ENCODE results near the gene RHOU.
"Not testable (repeated sequence)": the region's sequence is repeated elsewhere in the genome, so short reads cannot be mapped to it uniquely, and the experiment has no call there.

The RHOU gene

GRCh38 chr1:228768355-228769000, 33.2 kb downstream of the RHOU start:
- H3K27ac ChIP-seq, result no peak overlapping the region
- CTCF ChIA-PET, result no interaction called here
- DNase-seq (ENCODE audit: low spot score), result no peak
- POLR2A ChIA-PET (ENCODE audit: low non-redundant PET), result no interaction called here
- TF ChIP-seq CTCF (conservative IDR thresholded peaks at IDR 0.05; ENCODE audit: low read depth), result no peak

GRCh38 chr1:228770779-228771223, 35.5 kb downstream of the RHOU start:
- no peak overlapping the region for H3K27ac ChIP-seq
- no peak for TF ChIP-seq CTCF (conservative IDR thresholded peaks at IDR 0.05; ENCODE audit: low read depth)
- ChIA-PET POLR2A (ENCODE audit: low non-redundant PET) (no interaction called here), CTCF (no interaction called here)
- no peak for DNase-seq (ENCODE audit: low spot score)

GRCh38 chr1:228772516-228773212, 37.4 kb downstream of the RHOU start:
- no peak for TF ChIP-seq CTCF (conservative IDR thresholded peaks at IDR 0.05; ENCODE audit: low read depth)
- no peak overlapping the region for H3K27ac ChIP-seq
- POLR2A ChIA-PET (ENCODE audit: low non-redundant PET), result no interaction called here
- CTCF ChIA-PET, result no interaction called here
- no peak for DNase-seq (ENCODE audit: low spot score)

- H3K27ac ChIP-seq; DNase-seq (ENCODE audit: low spot score); CTCF ChIA-PET; POLR2A ChIA-PET (ENCODE audit: low non-redundant PET): not testable (repeated sequence)
Observed at GRCh38 chr1:228775946-228776345, 40.7 kb downstream of the RHOU start.

GRCh38 chr1:228776449-228776848, 41.2 kb downstream of the RHOU start:
- no peak for DNase-seq (ENCODE audit: low spot score)
- POLR2A ChIA-PET (ENCODE audit: low non-redundant PET), result no interaction called here
- H3K27ac ChIP-seq, result no peak overlapping the region
- CTCF ChIA-PET, result no interaction called here
- TF ChIP-seq CTCF (conservative IDR thresholded peaks at IDR 0.05; ENCODE audit: low read depth), result no peak

- DNase-seq (ENCODE audit: low spot score), result no peak
- ChIA-PET POLR2A (ENCODE audit: low non-redundant PET) (no interaction called here), CTCF (no interaction called here)
- H3K27ac ChIP-seq, result no peak overlapping the region
- no peak for TF ChIP-seq CTCF (conservative IDR thresholded peaks at IDR 0.05; ENCODE audit: low read depth)
Observed at GRCh38 chr1:228777236-228777635, 42.0 kb downstream of the RHOU start.

GRCh38 chr1:228778026-228778425, 42.7 kb downstream of the RHOU start:
- no peak for DNase-seq (ENCODE audit: low spot score)
- no peak overlapping the region for H3K27ac ChIP-seq
- CTCF ChIA-PET, result no interaction called here
- POLR2A ChIA-PET (ENCODE audit: low non-redundant PET), result no interaction called here
- no peak for TF ChIP-seq CTCF (conservative IDR thresholded peaks at IDR 0.05; ENCODE audit: low read depth)
